Loucy (cell line): Measurements from ENCODE around the gene SEMA5A.

ENCODE experiments used
- EZH2phosphoT487 ChIP-seq: fragments of 200-600 bp; IDR thresholded peaks from 2 replicates; pipeline ENCODE4 v1.6.1; 2018; ENCODE audit warnings: antibody characterized with exemption, mild to moderate bottlenecking, moderate library complexity, borderline replicate concordance
- TF ChIP-seq, protein P1 (sequence below): fragments of 200-600 bp; sonication (generic); conservative IDR thresholded peaks from 2 replicates; pipeline ENCODE4 v1.5.1; 2014; ENCODE audit warnings: mild to moderate bottlenecking, antibody characterized with exemption, low read length

DNA sequence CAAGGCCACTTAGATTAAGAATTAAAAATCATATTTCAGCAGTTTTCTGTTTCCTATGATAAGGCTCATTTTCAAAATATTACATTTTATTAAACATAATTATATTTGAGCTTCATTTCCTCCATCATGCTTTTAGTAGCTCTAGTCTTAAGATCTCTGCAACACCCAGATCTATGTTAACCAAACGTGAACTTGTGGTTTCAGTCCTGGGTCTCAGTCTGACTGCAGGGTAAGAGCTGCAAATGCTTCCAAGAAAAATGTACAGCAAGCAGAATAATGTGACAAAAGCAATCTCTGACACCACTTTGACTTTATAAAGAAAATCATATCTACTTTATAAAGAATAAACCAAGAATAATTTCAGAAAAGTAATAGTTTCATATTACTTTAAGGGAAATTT is 512.4 kb downstream of the SEMA5A start:
- TF ChIP-seq, protein P1, sequence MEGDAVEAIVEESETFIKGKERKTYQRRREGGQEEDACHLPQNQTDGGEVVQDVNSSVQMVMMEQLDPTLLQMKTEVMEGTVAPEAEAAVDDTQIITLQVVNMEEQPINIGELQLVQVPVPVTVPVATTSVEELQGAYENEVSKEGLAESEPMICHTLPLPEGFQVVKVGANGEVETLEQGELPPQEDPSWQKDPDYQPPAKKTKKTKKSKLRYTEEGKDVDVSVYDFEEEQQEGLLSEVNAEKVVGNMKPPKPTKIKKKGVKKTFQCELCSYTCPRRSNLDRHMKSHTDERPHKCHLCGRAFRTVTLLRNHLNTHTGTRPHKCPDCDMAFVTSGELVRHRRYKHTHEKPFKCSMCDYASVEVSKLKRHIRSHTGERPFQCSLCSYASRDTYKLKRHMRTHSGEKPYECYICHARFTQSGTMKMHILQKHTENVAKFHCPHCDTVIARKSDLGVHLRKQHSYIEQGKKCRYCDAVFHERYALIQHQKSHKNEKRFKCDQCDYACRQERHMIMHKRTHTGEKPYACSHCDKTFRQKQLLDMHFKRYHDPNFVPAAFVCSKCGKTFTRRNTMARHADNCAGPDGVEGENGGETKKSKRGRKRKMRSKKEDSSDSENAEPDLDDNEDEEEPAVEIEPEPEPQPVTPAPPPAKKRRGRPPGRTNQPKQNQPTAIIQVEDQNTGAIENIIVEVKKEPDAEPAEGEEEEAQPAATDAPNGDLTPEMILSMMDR = no peak
- no peak for TF ChIP-seq EZH2phosphoT487
